ENCODE results near the gene CHRDL2. TPM values are rescaled to one million over a fixed set of nuclear protein-coding genes. Genes with fewer than 3 reads are reported as not detected.
A peak's percentile ranks its signal among the peaks of the same experiment; 100 is the strongest.
"Not testable (repeated sequence)": the region's sequence is repeated elsewhere in the genome, so short reads cannot be mapped to it uniquely, and the experiment has no call there.

The CHRDL2 gene
- polyA plus RNA-seq, 3 donors = 0.29 to 0.50 (median 0.45) TPM

GRCh38 chr11:74678591-74679512 is 52.4 kb downstream of the CHRDL2 start:
- no peak for DNase-seq (ENCODE audit: extremely low read depth in 1 of 11, low read depth in 9 of 11, low spot score in 4 of 11)

- DNase-seq (ENCODE audit: extremely low read depth in 1 of 11, low read depth in 9 of 11, low spot score in 4 of 11) = no peak
Measured at GRCh38 chr11:74678041-74678440, 53.2 kb downstream of the CHRDL2 start.

DNA sequence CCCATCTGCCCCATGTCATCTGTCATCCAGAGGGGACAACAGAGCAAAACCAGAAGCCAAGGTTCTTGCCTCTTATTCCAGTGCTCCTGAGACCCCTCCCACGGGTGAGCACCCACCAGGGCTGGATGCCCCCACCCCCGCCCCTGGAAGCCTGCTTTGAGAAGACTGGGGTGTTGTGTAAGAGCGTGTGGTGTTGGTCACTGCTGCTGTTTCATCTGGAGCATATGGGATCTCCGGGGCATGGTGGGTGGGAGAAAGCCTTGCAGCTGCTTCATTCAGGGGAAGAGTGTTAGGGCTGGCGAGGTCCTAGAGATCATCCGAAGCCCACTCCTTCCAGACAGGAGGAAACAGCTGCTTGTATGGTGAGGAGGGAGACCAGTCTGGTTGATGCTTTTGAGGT is 54.1 kb downstream of the CHRDL2 start:
- DNase-seq (ENCODE audit: extremely low read depth in 1 of 11, low read depth in 9 of 11, low spot score in 4 of 11) = no peak

GRCh38 chr11:74676596-74676995 is 54.6 kb downstream of the CHRDL2 start:
- DNase-seq (ENCODE audit: extremely low read depth in 1 of 11, low read depth in 9 of 11, low spot score in 4 of 11) = no peak

DNA sequence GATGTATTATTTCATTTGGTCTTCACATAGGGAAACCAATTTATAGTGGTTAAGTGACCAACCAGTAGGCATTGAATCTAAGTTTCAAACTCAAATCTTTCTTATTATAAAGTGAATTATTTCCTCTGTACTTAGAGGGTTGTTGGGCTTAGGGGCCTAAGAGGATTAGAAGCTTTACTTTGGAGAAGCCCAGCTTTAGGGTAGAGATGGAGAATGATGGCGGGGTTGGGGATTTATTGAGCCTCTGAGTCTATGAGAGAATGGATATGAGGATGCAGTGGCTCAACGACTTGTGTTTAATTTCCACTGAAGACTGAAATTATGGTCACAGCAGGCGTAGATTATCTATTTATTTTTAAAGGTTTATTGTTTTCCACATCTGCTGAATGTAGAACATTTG is 55.5 kb downstream of the CHRDL2 start:
- DNase-seq (ENCODE audit: extremely low read depth in 1 of 11, low read depth in 9 of 11, low spot score in 4 of 11) = no peak

DNA sequence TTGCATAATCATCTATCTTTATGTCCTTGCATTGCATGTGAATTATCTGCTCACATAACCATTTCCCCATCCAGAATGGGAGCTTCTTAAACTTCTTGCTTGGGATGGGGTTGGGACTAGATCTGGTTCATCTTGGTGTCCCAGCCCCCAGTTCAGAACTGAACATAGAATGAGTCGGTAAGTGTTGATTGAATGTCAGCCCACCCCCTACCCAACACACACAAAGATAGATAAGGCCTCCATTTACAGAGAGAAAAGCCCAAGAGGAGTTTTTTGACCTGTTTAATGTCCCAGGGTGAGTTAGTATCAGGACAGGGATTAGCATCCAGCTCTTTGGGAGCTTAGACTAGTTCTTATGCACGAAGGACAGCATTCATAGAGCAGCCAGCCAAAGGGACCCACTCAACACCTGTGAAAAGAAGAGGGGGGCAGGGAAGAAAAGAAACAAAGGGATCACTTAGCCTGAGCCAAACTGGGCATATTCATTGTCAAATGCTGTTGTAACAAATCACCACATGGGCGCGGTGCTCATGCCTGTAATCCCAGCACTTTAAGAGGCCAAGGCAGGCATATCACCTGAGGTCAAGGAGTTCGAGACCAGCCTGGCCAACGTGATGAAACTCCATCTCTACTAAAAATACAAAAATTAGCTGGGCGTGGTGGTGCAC is 57.4 kb downstream of the CHRDL2 start:
- no peak for DNase-seq (ENCODE audit: extremely low read depth in 1 of 11, low read depth in 9 of 11, low spot score in 4 of 11)

GRCh38 chr11:74672956-74673692 is 58.1 kb downstream of the CHRDL2 start:
- peak in 1 of 11 donors; percentile 26 for DNase-seq (ENCODE audit: extremely low read depth in 1 of 11, low read depth in 9 of 11, low spot score in 4 of 11)

- no peak for DNase-seq (ENCODE audit: extremely low read depth in 1 of 11, low read depth in 9 of 11, low spot score in 4 of 11)
Measured at GRCh38 chr11:74672332-74672955, 58.8 kb downstream of the CHRDL2 start.

- DNase-seq (ENCODE audit: extremely low read depth in 1 of 11, low read depth in 9 of 11, low spot score in 4 of 11) = no peak
Measured at GRCh38 chr11:74671520-74672196, 59.6 kb downstream of the CHRDL2 start.

DNA sequence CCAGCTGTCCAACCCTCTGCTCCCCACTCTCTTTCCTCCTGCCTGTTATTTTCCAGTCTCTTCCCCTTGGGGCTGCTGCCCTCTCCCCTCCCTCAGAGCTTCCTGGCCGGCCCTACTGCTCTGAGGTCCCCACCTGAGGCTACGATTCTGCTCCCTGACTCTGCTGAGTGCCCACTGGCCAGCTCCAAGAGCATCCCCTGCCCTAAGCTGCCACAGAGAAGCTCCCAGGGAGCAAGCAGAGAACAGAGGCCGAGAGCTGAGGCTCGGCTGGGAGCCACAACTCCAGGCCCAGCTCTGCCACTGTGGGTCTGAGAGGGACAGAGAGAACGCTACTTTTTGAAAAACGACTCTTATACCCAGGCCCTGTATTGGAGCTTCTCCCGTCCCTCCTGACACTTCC is 61.1 kb downstream of the CHRDL2 start:
- DNase-seq (ENCODE audit: extremely low read depth in 1 of 11, low read depth in 9 of 11, low spot score in 4 of 11) = no peak

GRCh38 chr11:74669211-74670160 is 61.7 kb downstream of the CHRDL2 start:
- DNase-seq (ENCODE audit: extremely low read depth in 1 of 11, low read depth in 9 of 11, low spot score in 4 of 11) = no peak

DNA sequence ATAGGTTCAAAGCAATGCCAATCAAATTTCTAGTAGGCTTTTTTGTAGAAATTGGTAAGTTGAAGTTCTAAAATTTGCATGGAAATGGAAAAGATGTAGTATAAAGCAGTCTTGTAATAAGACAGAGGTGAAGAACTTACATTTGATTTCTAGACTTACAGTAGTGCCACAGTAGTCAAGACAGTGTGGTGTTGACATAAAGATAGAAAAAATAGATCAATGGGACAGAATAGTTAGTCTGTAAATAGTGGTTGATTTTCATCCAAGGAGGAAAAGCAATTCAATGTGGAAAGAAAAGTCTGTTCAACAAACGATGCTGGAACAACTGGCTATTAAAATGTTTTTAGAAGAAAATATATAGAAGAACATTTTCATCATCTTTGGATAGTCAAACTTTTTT is 67.9 kb downstream of the CHRDL2 start:
- DNase-seq (ENCODE audit: extremely low read depth in 1 of 11, low read depth in 9 of 11, low spot score in 4 of 11) = no peak

DNA sequence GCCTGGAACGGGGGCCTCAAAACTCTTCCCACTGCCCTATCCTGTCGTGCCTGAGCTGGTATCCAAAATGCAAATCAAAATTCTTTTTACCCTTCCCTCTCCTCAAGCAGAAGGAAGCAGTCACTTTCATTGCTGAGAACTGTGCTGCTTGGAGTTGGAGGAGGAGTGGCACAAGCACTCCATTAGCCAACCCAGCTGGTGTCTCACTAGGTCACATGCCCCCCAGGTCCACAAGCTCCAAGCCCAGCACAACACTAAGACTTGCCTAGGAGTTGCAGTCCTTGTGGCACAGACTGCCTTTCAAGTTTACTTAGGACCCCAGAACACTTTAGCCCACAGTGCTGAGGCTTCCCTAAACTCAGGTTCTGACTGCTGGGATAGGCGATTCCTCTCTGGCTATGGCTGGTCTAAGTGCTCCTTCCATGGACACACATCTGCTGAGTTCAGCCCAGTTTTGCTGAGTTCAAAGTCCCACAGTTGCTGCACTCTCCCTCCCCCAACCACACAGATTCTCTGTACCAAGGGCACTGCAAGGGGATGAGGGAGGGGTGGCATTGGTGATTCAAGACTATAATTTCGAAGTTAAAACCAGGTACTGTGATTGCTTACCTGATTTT is 68.6 kb downstream of the CHRDL2 start:
- DNase-seq (ENCODE audit: extremely low read depth in 1 of 11, low read depth in 9 of 11, low spot score in 4 of 11) = no peak

DNA sequence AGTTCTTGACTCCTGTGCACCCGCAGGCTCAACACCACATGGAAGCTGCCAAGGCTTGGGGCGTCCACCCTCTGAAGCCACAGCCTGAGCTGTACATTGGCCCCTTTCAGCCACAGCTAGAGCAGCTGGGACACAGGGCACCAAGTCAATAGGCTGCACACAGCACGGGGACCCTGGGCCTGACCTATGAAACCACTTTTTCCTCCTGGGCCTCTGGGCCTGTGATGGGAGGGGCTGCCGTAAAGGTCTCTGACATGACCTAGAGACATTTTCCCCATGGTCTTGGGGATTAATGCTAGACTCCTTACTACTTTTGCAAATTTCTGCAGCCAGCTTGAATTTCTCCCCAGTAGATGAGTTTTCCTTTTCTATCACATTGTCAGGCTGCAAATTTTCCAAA is 72.1 kb downstream of the CHRDL2 start:
- not testable (repeated sequence) for DNase-seq (ENCODE audit: extremely low read depth in 1 of 11, low read depth in 9 of 11, low spot score in 4 of 11)

DNA sequence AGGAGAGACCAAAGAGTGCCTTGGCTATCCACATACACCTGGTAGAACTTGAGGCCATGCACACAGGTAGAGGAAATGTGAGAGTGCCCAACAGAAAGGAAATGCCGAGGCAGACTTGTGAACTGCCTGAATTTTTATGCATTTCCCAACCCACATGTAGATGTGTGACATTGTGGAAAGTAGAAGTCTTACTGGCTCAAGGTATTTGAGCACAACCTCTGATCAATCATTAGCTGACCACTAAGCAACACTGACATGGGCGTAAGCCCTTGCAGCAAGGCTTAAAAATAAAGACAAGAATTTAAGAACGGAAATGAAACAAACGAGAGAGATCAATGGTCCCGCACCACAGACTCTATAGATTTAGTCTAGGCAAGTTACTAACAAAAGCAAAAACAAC is 76.2 kb downstream of the CHRDL2 start:
- DNase-seq (ENCODE audit: extremely low read depth in 1 of 11, low read depth in 9 of 11, low spot score in 4 of 11) = no peak

DNA sequence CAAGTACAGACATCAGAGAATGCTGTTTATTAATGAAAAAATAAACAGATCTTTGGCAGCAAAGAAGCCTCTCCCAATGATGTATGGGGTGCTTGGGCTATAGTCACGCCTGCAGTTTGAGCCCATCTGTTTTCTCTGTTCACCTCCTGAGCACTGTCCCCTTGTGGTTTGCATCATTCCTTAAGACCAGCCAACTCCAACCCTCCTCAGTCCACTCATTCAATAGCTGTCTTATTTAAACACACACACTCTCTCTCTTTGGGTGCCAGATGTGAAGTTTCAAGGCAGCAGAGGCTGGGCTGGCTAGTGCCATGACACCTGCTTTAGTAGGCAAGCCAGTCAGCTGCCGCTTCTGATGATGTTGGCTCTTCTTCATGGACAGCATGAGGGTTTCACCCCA is 80.7 kb downstream of the CHRDL2 start:
- DNase-seq (ENCODE audit: extremely low read depth in 1 of 11, low read depth in 9 of 11, low spot score in 4 of 11) = no peak

GRCh38 chr11:74648894-74649293 is 82.3 kb downstream of the CHRDL2 start:
- no peak for DNase-seq (ENCODE audit: extremely low read depth in 1 of 11, low read depth in 9 of 11, low spot score in 4 of 11)
